GM23338 (cell line): Measurements from ENCODE around the gene AGBL4. TPM values are rescaled to one million over a fixed set of nuclear protein-coding genes. Genes with fewer than 3 reads are reported as not detected.

Experiments used
- ATAC-seq: fragments of 200-7000 bp; cut with Tn5 transposase; 3 replicates; pipeline ENCODE4 v1.9.1; 2020
- DNase-seq: peaks from one replicate; pipeline ENCODE4 v3.0.0-alpha.2; 2015; ENCODE audit warnings: low spot score
- H2AFZ ChIP-seq: fragments of 200-600 bp; sonication (generic); 2 replicates; pipeline ENCODE4 v1.8.0; 2016; ENCODE audit warnings: antibody characterized with exemption, mild to moderate bottlenecking, moderate library complexity
- H3F3A ChIP-seq: fragments of 200-600 bp; sonication (generic); replicated peaks from 2 replicates; pipeline ENCODE4 v1.8.0; 2017; ENCODE audit warnings: antibody characterized with exemption, mixed run types, low read depth
- H3K27ac ChIP-seq: fragments of 200-600 bp; sonication (generic); 2 replicates; pipeline ENCODE4 v1.6.1; 2016; ENCODE audit warnings: low read depth
- H3K27me3 ChIP-seq: fragments of 200-600 bp; sonication (generic); 2 replicates; pipeline ENCODE4 v1.8.0; 2016; ENCODE audit warnings: mild to moderate bottlenecking, mixed run types, moderate library complexity; ENCODE audit not compliant: insufficient read depth
- H3K36me3 ChIP-seq: fragments of 200-600 bp; sonication (generic); 2 replicates; pipeline ENCODE4 v1.8.0; 2016; ENCODE audit warnings: mild to moderate bottlenecking; ENCODE audit not compliant: insufficient read depth
- H3K4me1 ChIP-seq: fragments of 200-600 bp; sonication (generic); 2 replicates; pipeline ENCODE4 v1.8.0; 2016; ENCODE audit warnings: mild to moderate bottlenecking, moderate library complexity; ENCODE audit not compliant: insufficient read depth
- H3K4me2 ChIP-seq: fragments of 200-600 bp; sonication (generic); 2 replicates; pipeline ENCODE4 v1.7.1; 2017; ENCODE audit warnings: mixed run types
- H3K4me3 ChIP-seq: fragments of 200-600 bp; sonication (generic); 2 replicates; pipeline ENCODE4 v1.6.1; 2016; ENCODE audit warnings: mixed run types
- H3K79me2 ChIP-seq: fragments of 200-600 bp; sonication (generic); replicated peaks from 2 replicates; pipeline ENCODE4 v1.8.0; 2017; ENCODE audit warnings: mild to moderate bottlenecking; ENCODE audit not compliant: insufficient read depth
- H3K9me2 ChIP-seq: fragments of 200-600 bp; sonication (generic); 2 replicates; pipeline ENCODE4 v1.8.0; 2017; ENCODE audit not compliant: insufficient read depth
- H4K20me1 ChIP-seq: fragments of 200-600 bp; sonication (generic); replicated peaks from 2 replicates; pipeline ENCODE4 v1.8.0; 2017; ENCODE audit warnings: mild to moderate bottlenecking; ENCODE audit not compliant: insufficient read depth
- H3K27ac Mint-ChIP-seq: 2 replicates; pipeline ENCODE4 v1.8.0; 2020; ENCODE audit warnings: inconsistent platforms, mild to moderate bottlenecking, moderate library complexity, mixed read lengths
- H3K27me3 Mint-ChIP-seq: 3 replicates; pipeline ENCODE4 v1.8.0; 2022; ENCODE audit warnings: low read depth, mild to moderate bottlenecking, moderate library complexity, mixed read lengths, inconsistent platforms; ENCODE audit not compliant: insufficient read depth, poor library complexity
- H3K36me3 Mint-ChIP-seq: 3 replicates; pipeline ENCODE4 v1.8.0; 2021; ENCODE audit warnings: low read depth, mild to moderate bottlenecking, inconsistent platforms, moderate library complexity, mixed read lengths
- H3K4me1 Mint-ChIP-seq: 3 replicates; pipeline ENCODE4 v1.8.0; 2020; ENCODE audit warnings: mild to moderate bottlenecking, inconsistent platforms, mixed read lengths
- H3K4me3 Mint-ChIP-seq: 3 replicates; pipeline ENCODE4 v1.8.0; 2021; ENCODE audit warnings: moderate library complexity, mild to moderate bottlenecking, inconsistent platforms, mixed read lengths
- H3K9me3 Mint-ChIP-seq: 3 replicates; pipeline ENCODE4 v1.8.0; 2020; ENCODE audit warnings: moderate library complexity, mild to moderate bottlenecking, inconsistent platforms, mixed read lengths
- CREB1 ChIP-seq: fragments of 250-450 bp; sonication (Bioruptor Pico); IDR thresholded peaks from 2 replicates; pipeline ENCODE4 v1.5.0; 2020; ENCODE audit warnings: low read depth, mild to moderate bottlenecking, moderate library complexity
- CTCF ChIP-seq, 2 experiments: fragments of 200-600 bp in 1 of 2; sonication (generic) in 1 of 2; conservative IDR thresholded peaks; 2 replicates each; pipeline versions ENCODE4 v1.5.1 to v1.6.1; 2016 to 2017; ENCODE audit warnings: antibody characterized with exemption in 2 of 2, low read depth in 2 of 2, mild to moderate bottlenecking in 2 of 2, moderate library complexity in 1 of 2
- EZH2 ChIP-seq: fragments of 200-600 bp; sonication (generic); IDR thresholded peaks from one replicate; pipeline ENCODE4 v1.8.0; 2017; ENCODE audit warnings: antibody characterized with exemption, mild to moderate bottlenecking, low read depth; ENCODE audit not compliant: unreplicated experiment
- EZH2phosphoT487 ChIP-seq: fragments of 200-600 bp; sonication (generic); IDR thresholded peaks from one replicate; pipeline ENCODE4 v1.8.1; 2018; ENCODE audit warnings: antibody characterized with exemption; ENCODE audit not compliant: unreplicated experiment
- JUNB ChIP-seq: IDR thresholded peaks from one replicate; pipeline ENCODE4 v1.6.1; 2016; ENCODE audit warnings: antibody characterized with exemption; ENCODE audit not compliant: unreplicated experiment
- NANOG ChIP-seq: IDR thresholded peaks from 2 replicates; pipeline ENCODE4 v1.6.1; 2016; ENCODE audit warnings: antibody characterized with exemption, borderline replicate concordance
- POLR2AphosphoS5 ChIP-seq: IDR thresholded peaks from 2 replicates; pipeline ENCODE4 v1.6.1; 2016; ENCODE audit warnings: antibody characterized with exemption, low read depth
- STAT1 ChIP-seq: IDR thresholded peaks from one replicate; pipeline ENCODE4 v1.6.1; 2016; ENCODE audit warnings: antibody characterized with exemption; ENCODE audit not compliant: unreplicated experiment
- ZNF114 ChIP-seq: fragments of 250-450 bp; sonication (Bioruptor Pico); IDR thresholded peaks from 2 replicates; pipeline ENCODE4 v1.5.0; 2020; ENCODE audit warnings: mild to moderate bottlenecking, moderate library complexity
- ZNF331 ChIP-seq: fragments of 250-450 bp; sonication (Bioruptor Pico); IDR thresholded peaks from 2 replicates; pipeline ENCODE4 v1.5.0; 2020; ENCODE audit warnings: low read depth, mild to moderate bottlenecking, moderate library complexity
- ZNF462 ChIP-seq: fragments of 250-450 bp; sonication (Bioruptor Pico); IDR thresholded peaks from 2 replicates; pipeline ENCODE4 v1.5.0; 2020; ENCODE audit warnings: mild to moderate bottlenecking, moderate library complexity
- polyA plus RNA-seq: library from polyadenylated mRNA; unstranded; fragments of >200 nt; fragmentation: Nextera tagmentation; extraction: Ambion mirVana; gene quantifications from 2 replicates; pipeline ENCODE4 v1.2.1, GENCODE V29; 2016
- total RNA-seq: library from RNA; depleted of rRNA; stranded (reverse); fragments of >200 nt; shearing (Covaris generic); gene quantifications from 2 replicates; pipeline ENCODE4 v1.2.3, GENCODE V29; 2014
- TF ChIP-seq, protein P1 (sequence below): IDR thresholded peaks from 2 replicates; pipeline ENCODE4 v1.6.1; 2016; ENCODE audit warnings: antibody characterized with exemption
- TF ChIP-seq, protein P2 (sequence below): IDR thresholded peaks from one replicate; pipeline ENCODE4 v1.6.1; 2018; ENCODE audit warnings: antibody characterized with exemption; ENCODE audit not compliant: unreplicated experiment

Gene AGBL4
- total and polyA plus RNA-seq, 2 experiments from 2014 or later, result 0.91 to 1.5 TPM

GRCh38 chr1:49552101-49552500 is 471.7 kb downstream of the AGBL4 start:
- Histone ChIP-seq H3K4me2 (no peak overlapping the region), H3K4me3 (no peak overlapping the region), H3K9me2 (no peaks in the 10 kb centered on the region), H3K4me1 (no peaks in the 10 kb centered on the region), H2AFZ (no peak overlapping the region), H4K20me1 (no peaks in the 10 kb centered on the region), H3K36me3 (0 out of 2 replicates have a peak, but pooled peaks cover 2% of the 10 kb centered on the region), H3K79me2 (no peaks in the 10 kb centered on the region), H3F3A (no peaks in the 10 kb centered on the region), H3K27me3 (no peaks in the 10 kb centered on the region), H3K27ac (no peak overlapping the region)
- Mint-ChIP-seq H3K27ac (no peak overlapping the region), H3K27me3 (peaks cover 1% of the 10 kb centered on the region), H3K4me1 (no peaks in the 10 kb centered on the region), H3K4me3 (no peak overlapping the region), H3K36me3 (peaks cover 33% of the 10 kb centered on the region), H3K9me3 (peaks cover 91% of the 10 kb centered on the region)
- DNase-seq, result no peak
- TF ChIP-seq ZNF331 (CRISPR knock-in tag) (no peak), EZH2phosphoT487 (no peak), CREB1 (no peak), STAT1 (no peak), JUNB (no peak), CTCF (conservative IDR thresholded peaks at IDR 0.05; ENCODE audit: low read depth in 2 of 2) (no peak), POLR2AphosphoS5 (no peak), NANOG (no peak), ZNF462 (no peak), ZNF114 (CRISPR knock-in tag) (no peak), EZH2 (no peak)
- TF ChIP-seq, protein P1, sequence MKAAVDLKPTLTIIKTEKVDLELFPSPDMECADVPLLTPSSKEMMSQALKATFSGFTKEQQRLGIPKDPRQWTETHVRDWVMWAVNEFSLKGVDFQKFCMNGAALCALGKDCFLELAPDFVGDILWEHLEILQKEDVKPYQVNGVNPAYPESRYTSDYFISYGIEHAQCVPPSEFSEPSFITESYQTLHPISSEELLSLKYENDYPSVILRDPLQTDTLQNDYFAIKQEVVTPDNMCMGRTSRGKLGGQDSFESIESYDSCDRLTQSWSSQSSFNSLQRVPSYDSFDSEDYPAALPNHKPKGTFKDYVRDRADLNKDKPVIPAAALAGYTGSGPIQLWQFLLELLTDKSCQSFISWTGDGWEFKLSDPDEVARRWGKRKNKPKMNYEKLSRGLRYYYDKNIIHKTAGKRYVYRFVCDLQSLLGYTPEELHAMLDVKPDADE, result no peak
- TF ChIP-seq, protein P2, sequence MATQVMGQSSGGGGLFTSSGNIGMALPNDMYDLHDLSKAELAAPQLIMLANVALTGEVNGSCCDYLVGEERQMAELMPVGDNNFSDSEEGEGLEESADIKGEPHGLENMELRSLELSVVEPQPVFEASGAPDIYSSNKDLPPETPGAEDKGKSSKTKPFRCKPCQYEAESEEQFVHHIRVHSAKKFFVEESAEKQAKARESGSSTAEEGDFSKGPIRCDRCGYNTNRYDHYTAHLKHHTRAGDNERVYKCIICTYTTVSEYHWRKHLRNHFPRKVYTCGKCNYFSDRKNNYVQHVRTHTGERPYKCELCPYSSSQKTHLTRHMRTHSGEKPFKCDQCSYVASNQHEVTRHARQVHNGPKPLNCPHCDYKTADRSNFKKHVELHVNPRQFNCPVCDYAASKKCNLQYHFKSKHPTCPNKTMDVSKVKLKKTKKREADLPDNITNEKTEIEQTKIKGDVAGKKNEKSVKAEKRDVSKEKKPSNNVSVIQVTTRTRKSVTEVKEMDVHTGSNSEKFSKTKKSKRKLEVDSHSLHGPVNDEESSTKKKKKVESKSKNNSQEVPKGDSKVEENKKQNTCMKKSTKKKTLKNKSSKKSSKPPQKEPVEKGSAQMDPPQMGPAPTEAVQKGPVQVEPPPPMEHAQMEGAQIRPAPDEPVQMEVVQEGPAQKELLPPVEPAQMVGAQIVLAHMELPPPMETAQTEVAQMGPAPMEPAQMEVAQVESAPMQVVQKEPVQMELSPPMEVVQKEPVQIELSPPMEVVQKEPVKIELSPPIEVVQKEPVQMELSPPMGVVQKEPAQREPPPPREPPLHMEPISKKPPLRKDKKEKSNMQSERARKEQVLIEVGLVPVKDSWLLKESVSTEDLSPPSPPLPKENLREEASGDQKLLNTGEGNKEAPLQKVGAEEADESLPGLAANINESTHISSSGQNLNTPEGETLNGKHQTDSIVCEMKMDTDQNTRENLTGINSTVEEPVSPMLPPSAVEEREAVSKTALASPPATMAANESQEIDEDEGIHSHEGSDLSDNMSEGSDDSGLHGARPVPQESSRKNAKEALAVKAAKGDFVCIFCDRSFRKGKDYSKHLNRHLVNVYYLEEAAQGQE, result no peak
- ATAC-seq, result no peak
